ENCODE data around the gene CAMK1D. TPM values are rescaled to one million over a fixed set of nuclear protein-coding genes. Genes with fewer than 3 reads are reported as not detected.
A peak's percentile ranks its signal among the peaks of the same experiment; 100 is the strongest.

CAMK1D gene
- total RNA-seq, 6 experiments from 2014 or later: 5.3 to 10.8 (median 9.5) TPM

DNA sequence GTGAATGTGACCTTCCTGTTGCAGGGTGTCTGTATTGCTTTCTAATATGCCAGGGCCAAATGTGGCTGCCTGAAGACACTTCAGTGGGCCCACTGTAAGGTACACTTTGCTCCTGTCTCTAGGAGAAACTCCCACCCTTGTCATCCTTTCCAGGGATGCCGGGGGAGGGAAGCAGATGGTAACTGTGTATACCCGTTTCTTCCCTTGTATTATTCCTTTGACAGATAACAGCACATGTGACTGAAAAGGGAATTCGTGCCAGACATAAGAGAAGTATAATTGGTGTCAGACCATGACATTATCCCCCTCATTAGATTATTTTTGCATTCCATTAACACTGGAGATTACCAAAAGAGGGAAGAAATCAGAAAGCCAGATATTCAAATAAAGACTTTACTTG lies 317.7 kb downstream of the CAMK1D start:
- no peak overlapping the region for H3K27ac ChIP-seq
- no peaks in the 10 kb centered on the region for H3K9me3 ChIP-seq
- ATAC-seq (no peak), DNase-seq (no peak)
- 80% methylated on average over 3 of the region's 3 CpGs for WGBS (ENCODE audit: insufficient coverage, low coverage, low lambda C conversion rate, missing lambda C conversion rate)
- no peak overlapping the region for H3K4me3 ChIP-seq
- intact Hi-C loops (cut with DNase I): no loop called here
- no peaks in the 10 kb centered on the region for H3K36me3 ChIP-seq
- H3K4me1 ChIP-seq: no peaks in the 10 kb centered on the region
- TF ChIP-seq POLR2A (IDR thresholded peaks at IDR 0.05): no peak
- TF ChIP-seq CTCF (IDR thresholded peaks at IDR 0.05): no peak
- no peaks in the 10 kb centered on the region for H3K27me3 ChIP-seq

GRCh38 chr10:12668634-12669033 lies 319.3 kb downstream of the CAMK1D start:
- no peaks in the 10 kb centered on the region for H3K4me1 ChIP-seq
- ATAC-seq: peak; percentile 43 to 66 (median 50)
- WGBS (ENCODE audit: insufficient coverage, low coverage, low lambda C conversion rate, missing lambda C conversion rate): 56% methylated on average over 6 of the region's 6 CpGs
- H3K36me3 ChIP-seq: no peaks in the 10 kb centered on the region
- H3K9me3 ChIP-seq: no peaks in the 10 kb centered on the region
- intact Hi-C loops (cut with DNase I): no loop called here
- no peak overlapping the region for H3K4me3 ChIP-seq
- no peaks in the 10 kb centered on the region for H3K27me3 ChIP-seq
- no peak for TF ChIP-seq POLR2A (IDR thresholded peaks at IDR 0.05)
- TF ChIP-seq CTCF (IDR thresholded peaks at IDR 0.05): no peak
- H3K27ac ChIP-seq: no peak overlapping the region
- no peak for DNase-seq

GRCh38 chr10:12670004-12670403 lies 320.7 kb downstream of the CAMK1D start:
- Histone ChIP-seq H3K27ac (no peak overlapping the region), H3K27me3 (no peaks in the 10 kb centered on the region), H3K4me1 (no peaks in the 10 kb centered on the region), H3K4me3 (no peak overlapping the region), H3K9me3 (no peaks in the 10 kb centered on the region), H3K36me3 (no peaks in the 10 kb centered on the region)
- TF ChIP-seq POLR2A (IDR thresholded peaks at IDR 0.05): no peak
- TF ChIP-seq CTCF (IDR thresholded peaks at IDR 0.05): no peak
- DNase-seq: no peak
- intact Hi-C loops (cut with DNase I): no loop called here
- no peak for ATAC-seq
- WGBS (ENCODE audit: insufficient coverage, low coverage, low lambda C conversion rate, missing lambda C conversion rate): 80% methylated on average over 7 of the region's 7 CpGs

DNA sequence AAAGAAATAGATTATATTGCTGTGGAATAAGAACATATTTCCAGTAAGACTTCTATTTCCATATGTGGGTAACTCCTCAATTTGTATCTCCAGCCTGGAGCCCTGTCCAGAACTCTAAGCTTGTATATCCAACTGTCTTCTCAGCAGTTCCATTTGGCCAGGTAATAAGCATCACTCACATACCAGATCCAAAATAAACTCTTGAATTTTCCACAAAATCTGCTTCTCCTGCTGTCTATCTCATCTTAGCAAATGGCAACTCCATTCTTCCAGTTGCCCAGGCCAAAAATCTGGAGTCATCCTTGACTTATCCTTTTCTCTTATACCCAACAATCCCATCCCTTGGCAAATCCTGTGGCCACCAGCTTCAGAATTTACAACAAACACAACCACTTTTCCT lies 325.8 kb downstream of the CAMK1D start:
- TF ChIP-seq POLR2A (IDR thresholded peaks at IDR 0.05) (no peak), CTCF (IDR thresholded peaks at IDR 0.05) (no peak)

GRCh38 chr10:12679636-12680035 lies 330.3 kb downstream of the CAMK1D start:
- intact Hi-C loops (cut with DNase I): no loop called here
- H3K36me3 ChIP-seq: no peaks in the 10 kb centered on the region
- no peak overlapping the region for H3K27ac ChIP-seq
- no peak overlapping the region for H3K4me3 ChIP-seq
- DNase-seq: no peak
- H3K27me3 ChIP-seq: no peaks in the 10 kb centered on the region
- H3K4me1 ChIP-seq: no peaks in the 10 kb centered on the region
- TF ChIP-seq CTCF (IDR thresholded peaks at IDR 0.05) (no peak), POLR2A (IDR thresholded peaks at IDR 0.05) (no peak)
- 92% methylated on average over 5 of the region's 6 CpGs for WGBS (ENCODE audit: insufficient coverage, low coverage, low lambda C conversion rate, missing lambda C conversion rate)
- H3K9me3 ChIP-seq: no peaks in the 10 kb centered on the region
- ATAC-seq: no peak

More for the DNA sequence above, 325.8 kb downstream of the CAMK1D start:
- Histone ChIP-seq H3K4me3 (no peak overlapping the region), H3K4me1 (no peaks in the 10 kb centered on the region), H3K36me3 (no peaks in the 10 kb centered on the region), H3K9me3 (no peaks in the 10 kb centered on the region), H3K27me3 (no peaks in the 10 kb centered on the region), H3K27ac (no peak overlapping the region)
- DNase-seq (no peak), ATAC-seq (no peak)
- intact Hi-C loops (cut with DNase I): no loop called here

Measured in right lobe of liver (tissue), 6 donors.